T-helper 2 cell (primary cell): Measurements from ENCODE around the gene PARD3B.

ENCODE experiments used
- DNase-seq, 5 experiments: peaks; one replicate each; pipeline versions ENCODE4 v3.0.0 to v3.0.0-alpha.2; 2012 to 2022

PARD3B gene

GRCh38 chr2:204763974-204764703 is 218.9 kb downstream of the PARD3B start:
- DNase-seq: no peak

GRCh38 chr2:204770735-204771134 is 225.5 kb downstream of the PARD3B start:
- no peak for DNase-seq

DNA sequence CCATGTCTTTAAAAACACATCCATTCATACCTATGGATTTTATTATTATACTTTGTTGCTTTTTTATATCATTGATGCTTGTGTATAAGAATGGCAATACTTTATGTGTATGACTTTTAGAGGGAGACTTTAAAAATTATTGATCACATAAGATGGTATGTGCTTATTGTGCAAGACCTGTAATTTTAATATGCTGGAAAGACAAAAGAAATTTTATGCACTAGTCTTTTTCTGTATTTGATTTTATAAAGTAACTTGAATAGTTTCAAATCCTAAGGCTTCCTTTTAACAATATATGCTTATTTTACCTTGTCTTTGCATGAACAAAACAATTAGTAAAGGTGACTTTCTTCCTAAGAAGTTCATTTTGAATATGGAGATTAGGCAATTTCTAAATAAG is 226.4 kb downstream of the PARD3B start:
- DNase-seq: no peak

DNA sequence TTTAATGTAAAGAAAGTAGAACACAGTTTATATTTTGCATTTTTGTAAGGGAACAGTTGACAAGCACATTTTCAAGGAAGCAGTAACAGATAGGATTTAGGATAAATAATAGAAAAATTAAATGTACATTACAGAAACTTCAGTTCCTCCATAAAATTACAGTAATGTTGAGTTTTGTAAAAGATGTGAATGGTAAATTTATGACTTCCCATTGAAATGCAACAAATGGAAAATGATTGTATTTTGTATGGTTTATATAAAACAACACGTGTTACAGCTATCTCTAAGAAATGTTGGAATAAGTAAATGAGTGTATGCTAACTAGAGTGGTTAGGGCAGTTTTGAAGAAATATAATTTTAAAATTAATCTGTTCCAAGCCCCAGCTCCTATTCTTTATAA is 227.3 kb downstream of the PARD3B start:
- no peak for DNase-seq

- DNase-seq: no peak
These were observed 230.5 kb downstream of the PARD3B start for GRCh38 chr2:204775766-204776165.

GRCh38 chr2:204776781-204777559 is 231.7 kb downstream of the PARD3B start:
- no peak for DNase-seq

GRCh38 chr2:204779771-204780170 is 234.5 kb downstream of the PARD3B start:
- DNase-seq: no peak

- DNase-seq: no peak
These were observed 236.7 kb downstream of the PARD3B start for GRCh38 chr2:204781941-204782340.

- DNase-seq: no peak
These were observed 244.8 kb downstream of the PARD3B start for GRCh38 chr2:204790076-204790475.

DNA sequence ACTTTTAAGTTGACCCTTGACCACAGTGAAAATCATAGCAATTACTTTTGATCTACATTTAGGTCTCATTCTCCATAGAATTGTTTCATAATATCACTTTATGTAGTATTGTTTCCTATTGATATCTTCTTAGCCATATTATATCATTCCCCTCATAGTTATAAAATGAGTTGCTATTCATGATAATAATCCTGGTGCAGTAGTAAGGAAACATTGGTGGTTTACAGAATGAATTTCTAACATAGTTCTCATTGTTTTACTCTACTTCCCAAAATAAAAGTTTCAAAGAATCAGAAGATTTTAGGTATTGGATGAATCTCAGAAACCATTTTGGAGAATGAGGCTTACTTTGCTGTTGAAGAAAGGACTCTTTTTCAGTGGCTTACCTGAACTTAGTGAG is 246.0 kb downstream of the PARD3B start:
- no peak for DNase-seq

DNA sequence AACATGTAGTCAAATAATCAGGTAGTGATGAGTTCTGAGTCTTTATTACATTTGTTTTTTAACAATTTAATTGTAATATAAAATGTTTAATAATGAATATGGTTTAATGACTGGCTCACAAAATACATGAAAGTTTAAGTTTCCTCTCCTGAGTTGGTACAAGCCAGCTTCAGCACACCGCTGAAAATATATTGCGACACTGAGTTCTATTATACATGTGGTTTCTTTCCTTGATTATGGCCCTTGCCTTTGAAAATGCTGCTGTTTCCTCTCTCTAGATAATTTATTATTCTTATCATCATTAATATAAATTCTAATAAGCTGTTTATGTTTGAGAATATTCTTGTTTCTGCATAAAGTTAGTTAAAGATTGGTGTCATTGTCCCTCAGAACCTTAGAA is 249.3 kb downstream of the PARD3B start:
- no peak for DNase-seq

- DNase-seq: peak in 1 of 5 experiments; percentile 10
These were observed 249.9 kb downstream of the PARD3B start for GRCh38 chr2:204795156-204795555.

DNA sequence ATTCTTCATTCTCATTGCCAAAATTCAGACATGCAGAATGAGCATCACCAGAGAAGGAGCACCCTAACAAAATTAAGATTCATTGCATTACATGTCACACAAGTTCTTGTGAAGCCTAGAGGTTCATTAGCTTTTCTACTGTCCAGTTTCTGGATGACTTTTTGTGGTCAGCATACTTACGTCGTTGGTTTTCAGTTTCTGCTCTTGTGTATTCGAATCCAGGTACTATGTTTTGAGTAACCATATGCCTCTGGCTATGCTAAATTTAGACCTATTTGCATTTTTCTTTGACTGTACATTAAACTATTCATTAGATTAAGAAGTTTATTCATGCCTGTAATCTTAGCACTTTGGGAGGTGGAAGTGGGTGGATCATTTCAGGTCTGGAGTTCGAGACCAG is 251.3 kb downstream of the PARD3B start:
- DNase-seq: peak in 1 of 5 experiments; percentile 80

DNA sequence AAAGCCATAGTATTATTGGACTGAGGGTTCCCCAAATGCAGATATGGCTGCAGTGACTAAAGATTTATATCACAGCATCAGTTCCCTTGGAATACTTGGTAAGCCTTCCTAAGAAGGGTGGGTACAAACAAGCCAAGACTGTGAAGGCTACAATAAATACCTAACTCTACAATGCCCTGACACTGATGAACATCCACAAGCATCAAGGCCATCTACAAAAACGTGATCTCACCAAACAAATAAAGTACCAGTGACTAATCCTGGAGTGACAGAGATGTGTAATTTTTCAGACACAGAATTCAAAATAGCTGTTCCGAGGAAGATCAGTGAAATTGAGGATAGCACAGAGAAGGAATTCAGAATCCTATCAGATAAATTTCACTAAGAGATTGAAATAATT is 254.5 kb downstream of the PARD3B start:
- DNase-seq: no peak

DNA sequence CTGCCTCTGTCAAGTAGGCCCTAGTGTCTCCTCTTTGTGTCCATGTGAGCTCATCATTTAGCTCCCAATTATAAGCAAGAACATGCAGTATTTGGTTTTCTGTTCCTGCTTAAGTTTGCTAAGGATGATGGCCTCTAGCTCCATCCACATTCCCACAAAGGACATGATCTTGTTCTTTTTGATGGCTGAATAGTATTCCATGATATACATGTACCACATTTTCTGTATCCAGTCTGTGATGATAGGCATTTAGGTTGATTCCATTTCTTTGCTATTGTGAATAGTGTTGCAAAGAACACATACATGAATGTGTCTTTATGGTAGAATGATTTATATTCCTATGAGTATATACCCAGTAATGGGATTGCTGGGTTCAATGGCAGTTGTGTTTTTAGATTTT is 263.2 kb downstream of the PARD3B start:
- no peak for DNase-seq

GRCh38 chr2:204824751-204825453 is 279.6 kb downstream of the PARD3B start:
- DNase-seq: no peak

DNA sequence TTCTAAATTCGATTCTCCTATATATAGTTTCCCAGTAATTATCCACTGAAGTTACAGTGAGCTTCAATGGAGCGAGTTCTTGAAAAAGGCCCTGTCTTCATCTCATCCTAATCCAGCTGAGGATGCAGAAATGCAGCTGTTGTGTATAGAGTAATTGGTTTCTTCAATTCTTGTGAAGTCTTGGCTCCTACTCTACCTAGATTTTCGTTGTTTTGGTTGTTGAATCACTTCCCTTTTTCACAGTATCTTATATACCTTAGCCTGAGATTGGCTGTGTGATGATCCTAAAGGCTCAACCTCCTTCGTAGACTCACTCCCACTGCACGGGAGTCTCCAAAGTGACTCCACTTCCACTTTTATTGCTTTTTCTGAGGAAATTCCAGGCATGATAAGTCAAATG is 280.4 kb downstream of the PARD3B start:
- no peak for DNase-seq

DNA sequence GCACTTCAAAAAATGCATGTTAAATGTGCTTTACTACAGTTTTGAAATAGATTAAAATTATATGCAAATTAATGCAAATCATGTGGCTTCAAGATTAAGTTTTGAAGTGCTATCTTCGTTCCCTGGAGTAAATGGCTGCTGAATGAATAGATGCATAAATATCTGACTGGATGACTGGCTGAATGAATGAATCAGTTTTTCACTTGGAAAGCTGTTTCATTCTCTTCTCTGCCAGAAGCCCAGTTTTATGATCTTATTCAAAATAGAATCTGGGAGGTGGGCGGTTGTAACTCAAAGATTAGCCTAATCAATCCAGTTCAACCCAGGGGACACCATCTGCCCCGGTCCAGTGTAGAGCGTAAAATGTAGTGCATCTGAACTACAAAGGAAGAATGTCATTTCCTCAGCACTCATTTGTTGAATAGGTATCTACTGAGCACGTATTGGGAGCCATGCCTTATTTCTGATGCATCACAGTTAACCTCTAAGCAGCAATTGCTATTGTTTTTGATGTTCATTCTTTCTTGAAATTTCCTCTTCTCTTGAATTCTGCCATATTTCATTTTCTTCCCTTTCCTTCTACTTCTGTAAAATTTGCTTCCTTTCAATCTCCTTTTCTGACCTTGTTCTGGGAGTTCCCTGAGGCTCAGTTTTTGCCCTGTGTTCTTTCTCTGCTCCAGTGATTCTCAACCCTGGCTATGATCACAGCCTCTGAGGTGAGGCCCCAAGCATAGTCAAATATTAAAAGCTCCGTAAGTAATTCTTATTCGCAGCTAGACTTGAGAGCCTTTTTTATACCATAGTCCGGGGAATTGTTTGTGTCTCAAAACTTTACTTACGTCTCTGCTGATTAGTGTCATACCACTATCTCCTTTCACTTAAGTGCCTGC is 282.7 kb downstream of the PARD3B start:
- no peak for DNase-seq

DNA sequence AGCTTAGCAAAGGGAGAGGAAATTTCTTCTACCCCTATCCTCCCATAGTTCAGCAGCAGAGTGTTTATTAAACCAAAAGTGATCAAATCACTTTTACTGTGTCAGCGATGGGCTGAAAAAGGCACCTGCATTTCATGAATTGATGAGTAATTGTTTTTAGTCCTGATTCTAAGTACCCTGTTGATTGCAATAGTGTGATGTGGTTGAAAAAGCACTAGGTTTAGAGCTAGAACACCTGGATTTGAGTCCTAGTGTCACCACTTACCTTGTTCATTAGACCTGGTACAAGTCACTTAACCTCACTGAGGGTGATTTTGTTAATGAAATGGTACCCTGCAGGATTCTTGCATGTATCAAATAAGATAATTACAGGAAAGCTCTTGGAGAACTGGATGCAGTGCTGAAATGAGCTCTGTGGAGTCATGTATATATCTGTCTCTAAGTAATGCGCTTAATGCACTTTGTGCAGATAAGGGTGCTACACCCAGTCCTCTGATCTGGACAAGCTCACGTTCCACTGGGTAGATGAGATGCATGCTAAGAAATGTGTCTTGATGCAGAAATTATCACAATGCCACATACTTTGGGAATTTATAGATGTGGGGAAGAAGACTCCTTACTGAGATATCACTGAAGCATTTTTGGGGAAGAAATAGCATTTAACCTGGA is 289.6 kb downstream of the PARD3B start:
- no peak for DNase-seq

DNA sequence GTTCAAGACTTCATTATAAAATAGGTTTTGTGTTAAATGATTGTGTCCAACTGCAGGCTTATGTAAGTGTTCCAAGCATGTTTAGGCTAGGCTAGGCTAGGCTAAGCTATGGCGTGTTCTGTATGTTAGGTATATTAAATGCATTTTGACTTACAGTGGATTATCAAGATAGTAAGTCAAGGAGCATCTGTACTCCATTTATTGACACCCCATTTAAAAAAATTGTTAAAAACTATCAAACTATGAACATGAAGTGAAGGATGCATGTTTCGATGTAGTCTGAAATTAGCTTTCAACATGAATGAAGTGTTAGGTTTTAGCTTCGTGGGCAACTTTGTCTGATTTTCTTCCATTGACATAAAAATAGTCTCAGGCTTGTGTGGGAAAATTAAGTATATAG is 290.5 kb downstream of the PARD3B start:
- DNase-seq: no peak

- peak in 1 of 5 experiments; percentile 86 for DNase-seq
These were observed 295.2 kb downstream of the PARD3B start for GRCh38 chr2:204840504-204840903.

DNA sequence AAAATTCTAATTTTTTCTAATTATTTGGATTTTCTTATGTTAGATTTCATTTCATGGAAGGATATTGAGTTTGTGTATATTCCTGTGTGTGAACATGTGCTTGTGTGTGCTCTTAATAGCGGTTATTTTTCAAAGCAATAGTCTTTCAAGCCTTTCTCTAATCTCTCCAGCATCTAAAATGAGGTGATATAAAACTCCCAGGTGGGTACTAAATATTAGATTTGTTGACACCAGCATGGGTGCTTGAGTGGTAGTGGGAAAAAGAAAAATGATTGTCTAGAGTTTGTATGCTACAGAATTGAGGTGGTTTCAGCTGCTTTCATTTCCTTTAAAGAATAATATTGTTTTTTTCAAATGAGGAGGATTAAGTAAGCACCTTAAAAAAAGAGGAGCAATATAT is 296.8 kb downstream of the PARD3B start:
- no peak for DNase-seq
